Endothelial cell (in vitro differentiated cells): ENCODE data around the gene ALCAM. TPM values are rescaled to one million over a fixed set of nuclear protein-coding genes. Genes with fewer than 3 reads are reported as not detected.

Experiments
- DNase-seq: peaks from one replicate; pipeline ENCODE4 v3.0.0; 2021; ENCODE audit warnings: low spot score
- H3K27ac Mint-ChIP-seq: one replicate; pipeline ENCODE4 v1.8.0; 2021; ENCODE audit warnings: mixed read lengths, inconsistent platforms; ENCODE audit not compliant: unreplicated experiment
- H3K27me3 Mint-ChIP-seq: one replicate; pipeline ENCODE4 v1.8.0; 2021; ENCODE audit warnings: mild to moderate bottlenecking, moderate library complexity, mixed read lengths, inconsistent platforms; ENCODE audit not compliant: unreplicated experiment
- H3K36me3 Mint-ChIP-seq: one replicate; pipeline ENCODE4 v1.8.0; 2021; ENCODE audit warnings: mild to moderate bottlenecking, low read depth, mixed read lengths, inconsistent platforms; ENCODE audit not compliant: unreplicated experiment
- H3K4me1 Mint-ChIP-seq: one replicate; pipeline ENCODE4 v1.8.0; 2021; ENCODE audit warnings: mild to moderate bottlenecking, mixed read lengths, inconsistent platforms; ENCODE audit not compliant: unreplicated experiment
- H3K4me3 Mint-ChIP-seq: one replicate; pipeline ENCODE4 v1.8.0; 2021; ENCODE audit warnings: mild to moderate bottlenecking, mixed read lengths, inconsistent platforms; ENCODE audit not compliant: unreplicated experiment
- H3K9me3 Mint-ChIP-seq: one replicate; pipeline ENCODE4 v1.8.0; 2021; ENCODE audit warnings: mixed read lengths, inconsistent platforms; ENCODE audit not compliant: unreplicated experiment
- CTCF ChIP-seq: fragments of 200-600 bp; sonication (generic); IDR thresholded peaks from one replicate; pipeline ENCODE4 v1.5.0; 2021; ENCODE audit warnings: antibody characterized with exemption; ENCODE audit not compliant: unreplicated experiment
- total RNA-seq: library from RNA; stranded (reverse); fragmentation: NEBNext Ultra II Directional; extraction: Animal tissue kit (Norgen Biotek cat#: 25700); gene quantifications from one replicate; pipeline ENCODE4 v1.2.1, GENCODE V29; 2021; ENCODE audit not compliant: unreplicated experiment

The ALCAM gene
- total RNA-seq, 1 donor from 2014 or later, result 14.0 TPM

DNA sequence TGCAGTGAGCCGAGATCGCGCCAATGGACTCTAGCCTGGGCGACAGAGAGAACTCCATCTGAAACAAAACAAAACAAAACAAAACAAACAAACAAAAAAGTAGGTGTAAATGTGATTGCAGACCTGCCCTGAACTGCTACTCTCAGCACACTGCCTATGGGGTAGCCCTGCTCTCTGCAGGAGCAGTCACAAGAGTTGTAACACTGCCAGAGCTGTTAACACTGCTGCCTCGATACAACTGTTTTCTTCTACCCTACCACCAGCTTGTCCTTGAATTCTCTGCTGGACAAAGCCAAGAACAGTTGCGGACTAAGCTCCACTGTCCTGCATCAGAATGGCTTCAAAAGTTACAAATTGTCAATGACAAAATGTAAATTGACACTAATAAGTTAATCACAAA, 89.3 kb downstream of the ALCAM start:
- TF ChIP-seq CTCF, result no peak
- peaks cover 3% of the 10 kb centered on the region for H3K27me3 Mint-ChIP-seq
- H3K4me1 Mint-ChIP-seq, result peaks cover 11% of the 10 kb centered on the region
- no peaks in the 10 kb centered on the region for H3K36me3 Mint-ChIP-seq
- no peak for DNase-seq
- H3K4me3 Mint-ChIP-seq, result no peak overlapping the region
- no peak overlapping the region for H3K27ac Mint-ChIP-seq
- no peaks in the 10 kb centered on the region for H3K9me3 Mint-ChIP-seq

DNA sequence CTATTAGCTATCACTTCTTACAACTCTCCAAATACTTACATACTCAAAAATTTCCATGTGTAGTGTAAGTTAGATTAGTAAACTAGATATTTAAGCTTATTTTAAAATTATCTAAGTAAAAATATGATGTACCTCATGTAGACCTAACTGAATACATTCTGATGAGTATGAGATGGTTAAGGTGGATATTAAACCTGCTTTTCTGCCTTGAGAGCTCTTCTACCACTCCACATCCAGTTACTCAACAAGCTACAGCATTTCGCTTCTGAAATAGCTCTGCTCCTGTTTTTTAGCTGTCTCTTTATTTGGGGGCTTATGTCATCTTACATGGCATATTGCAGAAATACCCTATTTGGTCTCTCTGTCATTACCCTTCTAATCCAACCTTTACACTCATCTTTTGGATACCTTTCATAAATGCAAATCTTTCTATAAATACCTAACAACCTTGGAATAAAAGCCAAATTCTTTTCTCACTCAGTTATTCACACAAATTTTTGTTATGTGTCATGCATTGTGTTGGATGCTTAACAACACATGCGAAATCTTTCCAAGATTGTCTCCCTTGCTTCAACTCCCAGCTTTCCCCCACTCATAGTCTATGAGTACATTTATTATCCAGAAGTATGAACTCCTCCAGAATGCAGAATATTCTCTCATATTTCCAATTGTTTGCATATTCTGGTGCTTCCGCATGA, 92.0 kb downstream of the ALCAM start:
- TF ChIP-seq CTCF, result no peak
- no peak overlapping the region for H3K4me3 Mint-ChIP-seq

GRCh38 chr3:105459566-105460290, 93.0 kb downstream of the ALCAM start:
- Mint-ChIP-seq H3K27ac (no peak overlapping the region), H3K4me3 (no peak overlapping the region), H3K27me3 (no peaks in the 10 kb centered on the region), H3K9me3 (no peaks in the 10 kb centered on the region), H3K4me1 (peaks cover 11% of the 10 kb centered on the region), H3K36me3 (no peaks in the 10 kb centered on the region)
- TF ChIP-seq CTCF, result no peak
- DNase-seq, result no peak

More for the DNA sequence above, 92.0 kb downstream of the ALCAM start:
- peaks cover 11% of the 10 kb centered on the region for H3K4me1 Mint-ChIP-seq
- no peaks in the 10 kb centered on the region for H3K36me3 Mint-ChIP-seq
- H3K27me3 Mint-ChIP-seq, result peaks cover under 1% of the 10 kb centered on the region
- H3K9me3 Mint-ChIP-seq, result no peaks in the 10 kb centered on the region
- H3K27ac Mint-ChIP-seq, result no peak overlapping the region
- no peak for DNase-seq

GRCh38 chr3:105463620-105464019, 96.9 kb downstream of the ALCAM start:
- Mint-ChIP-seq H3K4me1 (peaks cover 11% of the 10 kb centered on the region), H3K36me3 (no peaks in the 10 kb centered on the region), H3K27me3 (no peaks in the 10 kb centered on the region), H3K27ac (no peak overlapping the region), H3K4me3 (no peak overlapping the region), H3K9me3 (no peaks in the 10 kb centered on the region)
- TF ChIP-seq CTCF, result no peak
- DNase-seq, result no peak

DNA sequence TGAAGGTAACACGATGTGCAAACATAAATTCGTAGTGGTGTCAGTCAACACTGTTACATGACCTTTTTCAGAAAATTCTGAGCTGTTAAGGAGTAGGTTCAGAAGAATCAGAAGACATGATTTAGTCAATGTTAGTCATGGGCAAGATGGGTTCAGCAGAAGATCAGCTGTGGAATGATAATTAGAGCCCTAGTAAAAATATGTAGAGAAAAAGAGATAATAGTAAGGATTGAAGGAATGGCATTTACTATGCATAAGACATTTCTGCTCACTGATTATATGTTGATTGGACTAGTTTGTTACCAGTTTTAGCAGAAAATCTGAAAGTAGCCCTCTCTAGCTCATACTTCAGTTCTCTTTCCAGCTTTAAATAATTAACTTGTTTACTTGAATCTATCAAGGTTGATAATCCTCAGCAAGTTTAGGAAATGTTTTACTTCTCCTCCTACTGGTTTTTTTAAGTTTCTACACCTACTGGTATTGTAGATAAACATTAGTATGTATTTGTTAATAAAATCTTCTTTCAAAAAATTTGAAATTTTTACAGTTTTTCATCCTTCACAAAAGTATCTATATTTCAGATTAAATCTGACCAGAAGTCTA, 98.6 kb downstream of the ALCAM start:
- no peak for TF ChIP-seq CTCF
- H3K27ac Mint-ChIP-seq, result no peak overlapping the region
- no peaks in the 10 kb centered on the region for H3K27me3 Mint-ChIP-seq
- no peak overlapping the region for H3K4me3 Mint-ChIP-seq
- H3K9me3 Mint-ChIP-seq, result no peaks in the 10 kb centered on the region
- DNase-seq, result no peak
- peaks cover 1% of the 10 kb centered on the region for H3K4me1 Mint-ChIP-seq
- H3K36me3 Mint-ChIP-seq, result no peaks in the 10 kb centered on the region
